Iris pigment epithelial cell (primary cell): Measurements from ENCODE around the gene OOSP4B.
"Not testable (repeated sequence)": the region's sequence is repeated elsewhere in the genome, so short reads cannot be mapped to it uniquely, and the experiment has no call there.

Experiments
- DNase-seq: peaks from one replicate; pipeline ENCODE4 v3.0.0-alpha.2; 2011; ENCODE audit warnings: low read depth

The OOSP4B gene

GRCh38 chr11:60016881-60017280 is at the start of gene OOSP4B:
OOSP4B (plus strand) TSS chr11:60017181.
- DNase-seq = no peak

- no peak for DNase-seq
Measured at GRCh38 chr11:59967677-59968394, 49.1 kb upstream of the OOSP4B start.

GRCh38 chr11:59968395-59968783 is 48.6 kb upstream of the OOSP4B start:
- no peak for DNase-seq

- no peak for DNase-seq
Measured at GRCh38 chr11:59973097-59973496, 43.9 kb upstream of the OOSP4B start.

- no peak for DNase-seq
Measured at GRCh38 chr11:59981106-59981770, 35.7 kb upstream of the OOSP4B start.

- DNase-seq = not testable (repeated sequence)
Measured at GRCh38 chr11:59982037-59982436, 34.9 kb upstream of the OOSP4B start.

- no peak for DNase-seq
Measured at GRCh38 chr11:59983212-59983611, 33.8 kb upstream of the OOSP4B start.

- DNase-seq = no peak
Measured at GRCh38 chr11:59984368-59984767, 32.6 kb upstream of the OOSP4B start.

- DNase-seq = no peak
Measured at GRCh38 chr11:59990421-59990820, 26.6 kb upstream of the OOSP4B start.

GRCh38 chr11:59992425-59992824 is 24.6 kb upstream of the OOSP4B start:
- DNase-seq = no peak

GRCh38 chr11:59997800-59998199 is 19.2 kb upstream of the OOSP4B start:
- DNase-seq = peak; percentile 4

- no peak for DNase-seq
Measured at GRCh38 chr11:59999691-60000090, 17.3 kb upstream of the OOSP4B start.

- DNase-seq = no peak
Measured at GRCh38 chr11:60003729-60004128, 13.3 kb upstream of the OOSP4B start.

GRCh38 chr11:60005360-60005759 is 11.6 kb upstream of the OOSP4B start:
- DNase-seq = peak; percentile 3

- no peak for DNase-seq
Measured at GRCh38 chr11:60018058-60018457, 1.1 kb downstream of the OOSP4B start.

GRCh38 chr11:60020376-60020775 is 3.4 kb downstream of the OOSP4B start:
- DNase-seq = not testable (repeated sequence)

GRCh38 chr11:60029015-60029632 is 12.1 kb downstream of the OOSP4B start:
- no peak for DNase-seq

- DNase-seq = no peak
Measured at GRCh38 chr11:60040109-60040508, 23.1 kb downstream of the OOSP4B start, which contains the start of gene OOSP2. OOSP2 (plus strand) TSS chr11:60040409; CDS start chr11:60040460, 51 bp downstream.

- not testable (repeated sequence) for DNase-seq
Measured at GRCh38 chr11:60050422-60050821, 33.4 kb downstream of the OOSP4B start.

GRCh38 chr11:60050839-60051238 is 33.9 kb downstream of the OOSP4B start:
- DNase-seq = not testable (repeated sequence)

GRCh38 chr11:60056349-60056969 is 39.5 kb downstream of the OOSP4B start, which contains the start of gene MS4A3:
MS4A3 (plus strand) TSS chr11:60056665; CDS start chr11:60061161, 4,496 bp downstream.
- DNase-seq = no peak

GRCh38 chr11:60059052-60059451 is 42.1 kb downstream of the OOSP4B start:
- DNase-seq = no peak
